NT2/D1 (cell line): ENCODE measurements around the gene PHIP.

ENCODE experiments used
- SUZ12 ChIP-seq: IDR thresholded peaks from 2 replicates; pipeline ENCODE4 v1.6.1; 2011; ENCODE audit not compliant: insufficient read length, insufficient read depth; ENCODE audit errors: extremely low read depth
- YY1 ChIP-seq: IDR thresholded peaks from 2 replicates; pipeline ENCODE4 v1.6.1; 2011; ENCODE audit not compliant: insufficient read length, insufficient read depth
- ZNF274 ChIP-seq: IDR thresholded peaks from 2 replicates; pipeline ENCODE4 v1.6.1; 2011; ENCODE audit warnings: mild to moderate bottlenecking, low read depth, low read length

- TF ChIP-seq ZNF274 (no peak), SUZ12 (no peak), YY1 (no peak)
Observed at GRCh38 chr6:78966542-78966941, 111.5 kb downstream of the PHIP start.
